ENCODE results near the gene DDX54.

GRCh38 chr12:113234483-113234882 lies 49.2 kb upstream of the DDX54 start:
- no peak for TF ChIP-seq CTCF (IDR thresholded peaks at IDR 0.05)
- TF ChIP-seq EZH2phosphoT487 (IDR thresholded peaks at IDR 0.05), result no peak
